Mesenchymal stem cell (in vitro differentiated cells and primary cell): ENCODE results near the gene GBX1.

Experiments used
- DNase-seq: peaks from one replicate; pipeline ENCODE4 v3.0.0-alpha.2; 2013
- H2AFZ ChIP-seq: one replicate; pipeline ENCODE4 v1.6.1; 2013; ENCODE audit warnings: low read depth, mild to moderate bottlenecking, control low read depth, inconsistent platforms, low read length, moderate library complexity
- H2AK5ac ChIP-seq: 2 replicates; pipeline ENCODE4 v1.6.1; 2013; ENCODE audit warnings: low read length, moderate library complexity, mild to moderate bottlenecking, inconsistent platforms; ENCODE audit not compliant: severe bottlenecking
- H2BK120ac ChIP-seq: one replicate; pipeline ENCODE4 v1.6.1; 2013; ENCODE audit warnings: low read depth, mild to moderate bottlenecking, inconsistent platforms, low read length, moderate library complexity
- H2BK12ac ChIP-seq, 2 experiments: one replicate each; pipeline ENCODE4 v1.6.1; 2013; ENCODE audit warnings: inconsistent platforms in 2 of 2, low read length in 2 of 2, mild to moderate bottlenecking in 2 of 2, moderate library complexity in 2 of 2, control low read depth in 1 of 2
- H2BK15ac ChIP-seq: one replicate; pipeline ENCODE4 v1.6.1; 2013; ENCODE audit warnings: mild to moderate bottlenecking, low read depth, inconsistent platforms; ENCODE audit not compliant: poor library complexity, severe bottlenecking
- H2BK5ac ChIP-seq: 2 replicates; pipeline ENCODE4 v1.6.1; 2013; ENCODE audit warnings: low read depth, mild to moderate bottlenecking, low read length, control low read depth, inconsistent platforms; ENCODE audit not compliant: poor library complexity, severe bottlenecking
- H3K14ac ChIP-seq, 2 experiments: one replicate each; pipeline ENCODE4 v1.6.1; 2013; ENCODE audit warnings: inconsistent platforms in 2 of 2, low read length in 2 of 2, control low read depth in 1 of 2, mild to moderate bottlenecking in 1 of 2, moderate library complexity in 1 of 2
- H3K18ac ChIP-seq, 2 experiments: one replicate each; pipeline ENCODE4 v1.6.1; 2013; ENCODE audit warnings: inconsistent platforms in 2 of 2, low read length in 2 of 2, control low read depth in 1 of 2, low read depth in 1 of 2, mild to moderate bottlenecking in 1 of 2
- H3K23ac ChIP-seq, 2 experiments: one replicate each; pipeline ENCODE4 v1.6.1; 2013; ENCODE audit warnings: inconsistent platforms in 2 of 2, low read length in 2 of 2, mild to moderate bottlenecking in 2 of 2, moderate library complexity in 2 of 2, control low read depth in 1 of 2
- H3K27ac ChIP-seq: 2 replicates; pipeline ENCODE4 v1.5.1; 2013; ENCODE audit warnings: mild to moderate bottlenecking, moderate library complexity, low read length, control low read depth, inconsistent platforms; ENCODE audit not compliant: poor library complexity, severe bottlenecking
- H3K27me3 ChIP-seq, 2 experiments: 2 replicates each; pipeline versions ENCODE4 v1.6.1 to v1.7.0; 2013; ENCODE audit warnings: low read length in 2 of 2, mild to moderate bottlenecking in 2 of 2, moderate library complexity in 2 of 2, control low read depth in 1 of 2, inconsistent platforms in 1 of 2; ENCODE audit not compliant: control insufficient read depth in 1 of 2, insufficient read depth in 1 of 2
- H3K36me3 ChIP-seq, 2 experiments: 2 replicates each; pipeline versions ENCODE4 v1.6.1 to v1.7.0; 2013; ENCODE audit warnings: low read length in 2 of 2, control low read depth in 1 of 2, inconsistent platforms in 1 of 2, low read depth in 1 of 2, mild to moderate bottlenecking in 1 of 2; ENCODE audit not compliant: insufficient read depth in 2 of 2, control insufficient read depth in 1 of 2
- H3K4ac ChIP-seq, 2 experiments: one replicate each; pipeline ENCODE4 v1.6.1; 2013; ENCODE audit warnings: inconsistent platforms in 2 of 2, low read length in 2 of 2, mild to moderate bottlenecking in 2 of 2, moderate library complexity in 2 of 2, control low read depth in 1 of 2, low read depth in 1 of 2
- H3K4me1 ChIP-seq: 2 replicates; pipeline ENCODE4 v1.6.1; 2013; ENCODE audit warnings: low read depth, low read length, control low read depth; ENCODE audit not compliant: control insufficient read depth, insufficient read depth
- H3K4me2 ChIP-seq: 2 replicates; pipeline ENCODE4 v1.6.1; 2013; ENCODE audit warnings: low read length, mild to moderate bottlenecking, inconsistent platforms; ENCODE audit not compliant: poor library complexity, severe bottlenecking
- H3K4me3 ChIP-seq, 2 experiments: 2 replicates each; pipeline versions ENCODE4 v1.5.1 to v1.7.0; 2013; ENCODE audit warnings: low read length in 2 of 2, mild to moderate bottlenecking in 2 of 2, control low read depth in 1 of 2, low read depth in 1 of 2; ENCODE audit not compliant: insufficient read depth in 1 of 2
- H3K79me1 ChIP-seq: replicated peaks from 2 replicates; pipeline ENCODE4 v1.6.1; 2013; ENCODE audit warnings: mild to moderate bottlenecking, control low read depth, low read length, inconsistent platforms; ENCODE audit not compliant: poor library complexity, severe bottlenecking
- H3K9ac ChIP-seq: 2 replicates; pipeline ENCODE4 v1.7.0; 2013; ENCODE audit warnings: mild to moderate bottlenecking, low read length, moderate library complexity
- H3K9me3 ChIP-seq: 2 replicates; pipeline ENCODE4 v1.7.0; 2013; ENCODE audit warnings: mild to moderate bottlenecking, low read length; ENCODE audit not compliant: control insufficient read depth
- H4K8ac ChIP-seq: one replicate; pipeline ENCODE4 v1.6.1; 2013; ENCODE audit warnings: inconsistent platforms, mild to moderate bottlenecking, low read length, moderate library complexity
- H4K91ac ChIP-seq: one replicate; pipeline ENCODE4 v1.6.1; 2013; ENCODE audit warnings: mild to moderate bottlenecking, low read length, inconsistent platforms
- WGBS: methylation state at CpG from one replicate; pipeline ENCODE4 v1.1.7; 2013; ENCODE audit warnings: mixed read lengths; 5-methylcytosine and 5-hydroxymethylcytosine counted together

Gene GBX1

DNA sequence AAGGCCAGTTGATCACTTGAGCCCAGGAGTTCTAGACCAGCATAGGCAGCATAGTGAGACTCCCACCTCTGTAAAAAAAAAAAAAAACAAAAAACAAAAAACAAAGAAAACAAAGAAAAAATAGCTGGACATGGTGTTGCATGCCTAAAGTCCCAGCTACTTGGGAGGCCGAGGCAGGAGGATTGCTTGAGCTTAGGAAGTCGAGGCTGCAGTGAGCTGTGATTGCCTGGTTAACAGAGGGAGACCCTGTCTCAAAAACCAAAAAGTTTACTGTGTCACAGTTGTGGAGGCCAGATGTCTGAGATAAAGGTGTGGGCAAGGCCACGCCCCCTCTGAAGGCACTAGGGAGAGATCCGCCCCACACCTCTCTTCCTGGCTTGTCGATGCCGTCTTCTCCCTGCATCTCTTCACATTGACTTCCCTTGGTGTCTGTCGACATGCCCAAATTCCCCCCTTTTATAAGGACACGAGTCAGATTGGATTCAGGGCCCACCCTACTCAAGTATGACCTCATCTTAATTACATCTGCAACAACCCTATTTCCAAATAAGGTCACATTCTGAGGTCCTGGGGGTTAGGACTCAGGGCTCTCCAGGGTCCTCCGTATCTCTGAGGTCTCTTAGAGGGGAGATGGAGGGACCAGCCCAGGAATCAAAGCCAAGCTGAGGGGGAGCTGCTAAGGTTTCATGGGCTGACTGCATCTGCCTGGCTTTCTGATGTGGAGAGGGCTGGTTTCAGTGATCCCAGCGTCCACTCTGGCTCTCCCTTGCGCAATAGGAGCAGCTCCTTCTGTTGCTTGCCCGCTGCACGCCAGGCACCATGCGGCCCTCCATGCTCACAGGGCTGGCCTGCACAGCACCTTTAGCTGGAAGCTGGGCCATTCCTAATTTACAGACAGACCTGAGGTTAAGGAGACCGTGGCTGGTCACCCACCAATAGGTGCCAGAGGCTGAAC lies 58.1 kb downstream of the GBX1 start:
- Histone ChIP-seq H2BK120ac (no peak overlapping the region), H2AFZ (no peak overlapping the region), H3K4me2 (no peak overlapping the region), H4K91ac (peak overlapping the region; percentile 22), H3K4ac (no peak overlapping the region), H3K79me1 (peaks cover 46% of the 10 kb centered on the region), H3K14ac (no peak overlapping the region), H3K4me3 (peak overlapping the region in 1 of 2 experiments; percentile 30), H2AK5ac (no peak overlapping the region), H3K27me3 (no peaks in the 10 kb centered on the region), H3K4me1 (peaks cover 36% of the 10 kb centered on the region), H3K27ac (no peak overlapping the region), H2BK5ac (no peak overlapping the region), H2BK12ac (no peak overlapping the region), H3K23ac (no peak overlapping the region), H3K18ac (no peak overlapping the region), H3K36me3 (peaks cover 3 to 26% of the 10 kb centered on the region in 2 experiments), H4K8ac (no peak overlapping the region), H2BK15ac (no peak overlapping the region), H3K9ac (peak overlapping the region; percentile 78), H3K9me3 (no peaks in the 10 kb centered on the region)
- peak; percentile 74 for DNase-seq
- WGBS, result 63% methylated on average over 14 of the region's 15 CpGs

DNA sequence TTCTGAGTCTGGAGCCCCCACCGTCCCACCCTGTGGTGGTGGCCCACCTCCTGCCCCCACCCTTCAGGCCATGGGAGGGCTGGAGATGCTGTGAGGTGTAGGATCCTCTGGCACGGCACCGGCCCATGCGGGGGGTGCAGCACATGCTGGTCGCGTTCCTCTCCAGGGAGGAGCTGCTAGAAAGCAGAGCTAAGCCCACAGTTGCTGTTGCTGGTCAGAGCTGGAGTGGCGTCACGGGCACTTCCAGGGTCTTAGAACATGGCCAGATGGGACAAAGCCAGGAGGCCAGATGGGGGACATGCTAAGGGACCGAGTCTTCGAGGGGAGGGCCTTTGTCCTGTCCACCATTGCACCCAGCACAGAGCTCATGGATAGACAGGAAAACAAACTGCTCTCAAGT lies 59.6 kb downstream of the GBX1 start:
- no peak overlapping the region for H4K8ac ChIP-seq
- H2BK5ac ChIP-seq, result no peak overlapping the region
- peaks cover 23% of the 10 kb centered on the region for H3K4me1 ChIP-seq
- H2BK120ac ChIP-seq, result no peak overlapping the region
- 93% methylated on average over 10 of the region's 10 CpGs for WGBS
- no peak overlapping the region for H4K91ac ChIP-seq
- peak overlapping the region; percentile 38 for H3K9ac ChIP-seq
- H3K18ac ChIP-seq, result no peak overlapping the region
- no peak overlapping the region for H2AFZ ChIP-seq
- H3K23ac ChIP-seq, result no peak overlapping the region
- no peak overlapping the region for H2BK12ac ChIP-seq
- peaks cover 50% of the 10 kb centered on the region for H3K79me1 ChIP-seq
- no peak overlapping the region for H2BK15ac ChIP-seq
- H2AK5ac ChIP-seq, result no peak overlapping the region
- no peaks in the 10 kb centered on the region for H3K9me3 ChIP-seq
- no peak overlapping the region for H3K27ac ChIP-seq
- H3K27me3 ChIP-seq, result no peaks in the 10 kb centered on the region
- no peak overlapping the region for H3K4me3 ChIP-seq
- H3K14ac ChIP-seq, result no peak overlapping the region
- DNase-seq, result no peak
- H3K4me2 ChIP-seq, result no peak overlapping the region
- H3K36me3 ChIP-seq, result peaks cover 3 to 26% of the 10 kb centered on the region in 2 experiments
- no peak overlapping the region for H3K4ac ChIP-seq

DNA sequence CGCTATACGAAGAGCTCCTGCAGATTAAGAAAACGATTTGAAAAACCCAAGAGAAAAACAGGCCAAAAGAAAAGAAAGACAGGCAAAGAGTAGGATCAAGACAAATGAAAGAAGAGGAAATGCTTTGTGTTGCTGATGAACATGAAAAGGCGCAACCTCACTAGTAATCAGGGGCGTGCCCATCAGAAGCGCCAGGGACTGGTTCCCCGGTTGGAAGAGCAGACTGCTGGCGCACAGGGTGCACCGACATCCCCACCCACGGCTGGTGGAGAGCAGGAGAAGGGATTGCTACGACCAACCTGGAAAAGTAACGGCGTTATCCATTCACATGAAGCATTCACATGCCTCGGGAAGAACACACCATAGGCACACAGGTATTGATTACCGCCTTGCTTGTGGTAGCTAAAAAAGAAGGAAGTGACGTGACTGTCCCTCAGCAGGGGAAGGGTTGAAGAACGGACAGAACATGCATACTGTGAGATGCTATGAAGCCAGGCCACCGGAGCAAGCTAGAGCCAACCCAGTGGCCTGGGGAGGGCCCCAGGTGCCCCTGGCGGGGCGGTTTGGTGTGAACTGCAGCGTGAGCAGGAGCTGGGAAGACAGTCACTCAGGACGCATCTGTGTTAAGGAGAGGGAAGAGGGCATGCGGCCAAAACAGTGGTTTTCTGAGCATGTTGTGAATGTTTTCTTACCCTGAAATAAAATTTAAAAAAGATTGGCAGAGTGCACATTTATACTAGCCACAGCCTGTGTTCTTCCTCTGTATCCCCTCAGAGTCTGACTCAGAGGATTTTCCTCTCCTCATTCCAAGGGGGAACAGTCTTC lies 62.9 kb downstream of the GBX1 start:
- Histone ChIP-seq H3K23ac (no peak overlapping the region), H3K36me3 (peaks cover 3 to 28% of the 10 kb centered on the region in 2 experiments), H3K27me3 (no peaks in the 10 kb centered on the region), H3K79me1 (peaks cover 47% of the 10 kb centered on the region), H4K8ac (no peak overlapping the region), H3K18ac (no peak overlapping the region), H2AFZ (no peak overlapping the region), H3K4me1 (peaks cover 28% of the 10 kb centered on the region), H2BK120ac (no peak overlapping the region), H2BK5ac (no peak overlapping the region), H2BK12ac (no peak overlapping the region), H3K9me3 (no peaks in the 10 kb centered on the region), H3K4me3 (no peak overlapping the region), H3K4ac (no peak overlapping the region), H4K91ac (no peak overlapping the region), H3K14ac (no peak overlapping the region), H2BK15ac (no peak overlapping the region), H2AK5ac (no peak overlapping the region), H3K4me2 (no peak overlapping the region), H3K27ac (no peak overlapping the region), H3K9ac (peak overlapping the region; percentile 41)
- WGBS, result 78% methylated on average over 22 of the region's 23 CpGs
- no peak for DNase-seq

DNA sequence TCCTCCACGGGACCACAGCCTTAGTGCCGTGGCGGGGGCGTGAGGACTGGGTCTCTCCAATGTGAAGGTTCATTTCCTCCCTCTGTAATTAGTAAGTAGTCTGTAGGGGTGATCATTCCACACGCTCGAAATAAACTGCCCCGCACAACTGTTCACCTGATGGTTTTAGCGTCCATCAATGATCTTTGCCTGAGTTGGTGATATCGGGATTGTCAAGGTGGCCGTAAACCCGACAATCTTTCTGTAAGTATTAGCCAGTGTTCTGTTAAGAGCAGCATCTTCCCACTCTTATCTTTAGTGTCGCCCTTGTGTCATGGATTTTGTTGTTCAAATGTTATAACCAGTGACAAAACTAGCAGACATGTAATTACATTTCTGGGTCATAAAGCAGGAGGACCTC lies 63.5 kb downstream of the GBX1 start:
- no peak overlapping the region for H2AK5ac ChIP-seq
- no peak overlapping the region for H3K9ac ChIP-seq
- H2BK5ac ChIP-seq, result no peak overlapping the region
- no peak overlapping the region for H4K91ac ChIP-seq
- H3K18ac ChIP-seq, result no peak overlapping the region
- no peak overlapping the region for H3K4me2 ChIP-seq
- no peak for DNase-seq
- H2BK15ac ChIP-seq, result no peak overlapping the region
- H3K79me1 ChIP-seq, result peaks cover 43% of the 10 kb centered on the region
- H2AFZ ChIP-seq, result no peak overlapping the region
- H2BK120ac ChIP-seq, result no peak overlapping the region
- no peak overlapping the region for H3K14ac ChIP-seq
- WGBS, result 83% methylated on average over 11 of the region's 12 CpGs
- no peak overlapping the region for H2BK12ac ChIP-seq
- H3K4ac ChIP-seq, result no peak overlapping the region
- H4K8ac ChIP-seq, result no peak overlapping the region
- H3K36me3 ChIP-seq, result peaks cover 3 to 28% of the 10 kb centered on the region in 2 experiments
- H3K23ac ChIP-seq, result no peak overlapping the region
- H3K27ac ChIP-seq, result no peak overlapping the region
- H3K4me3 ChIP-seq, result no peak overlapping the region
- H3K9me3 ChIP-seq, result no peaks in the 10 kb centered on the region
- peaks cover 28% of the 10 kb centered on the region for H3K4me1 ChIP-seq
- no peaks in the 10 kb centered on the region for H3K27me3 ChIP-seq
